Hepatocyte (in vitro differentiated cells): ENCODE results near the gene IFFO2.

ENCODE experiments used
- CTCF ChIP-seq: fragments of 200-600 bp; sonication (generic); IDR thresholded peaks from 2 replicates; pipeline ENCODE4 v1.5.1; 2016; ENCODE audit warnings: antibody characterized with exemption, mild to moderate bottlenecking; ENCODE audit not compliant: poor library complexity
- EZH2 ChIP-seq: fragments of 200-600 bp; sonication (generic); IDR thresholded peaks from 2 replicates; pipeline ENCODE4 v1.6.1; 2016; ENCODE audit warnings: antibody characterized with exemption, mild to moderate bottlenecking, borderline replicate concordance
- EZH2phosphoT487 ChIP-seq: fragments of 200-600 bp; sonication (generic); IDR thresholded peaks from one replicate; pipeline ENCODE4 v1.6.1; 2018; ENCODE audit warnings: antibody characterized with exemption, mild to moderate bottlenecking, low read depth, moderate library complexity; ENCODE audit not compliant: unreplicated experiment, severe bottlenecking

DNA sequence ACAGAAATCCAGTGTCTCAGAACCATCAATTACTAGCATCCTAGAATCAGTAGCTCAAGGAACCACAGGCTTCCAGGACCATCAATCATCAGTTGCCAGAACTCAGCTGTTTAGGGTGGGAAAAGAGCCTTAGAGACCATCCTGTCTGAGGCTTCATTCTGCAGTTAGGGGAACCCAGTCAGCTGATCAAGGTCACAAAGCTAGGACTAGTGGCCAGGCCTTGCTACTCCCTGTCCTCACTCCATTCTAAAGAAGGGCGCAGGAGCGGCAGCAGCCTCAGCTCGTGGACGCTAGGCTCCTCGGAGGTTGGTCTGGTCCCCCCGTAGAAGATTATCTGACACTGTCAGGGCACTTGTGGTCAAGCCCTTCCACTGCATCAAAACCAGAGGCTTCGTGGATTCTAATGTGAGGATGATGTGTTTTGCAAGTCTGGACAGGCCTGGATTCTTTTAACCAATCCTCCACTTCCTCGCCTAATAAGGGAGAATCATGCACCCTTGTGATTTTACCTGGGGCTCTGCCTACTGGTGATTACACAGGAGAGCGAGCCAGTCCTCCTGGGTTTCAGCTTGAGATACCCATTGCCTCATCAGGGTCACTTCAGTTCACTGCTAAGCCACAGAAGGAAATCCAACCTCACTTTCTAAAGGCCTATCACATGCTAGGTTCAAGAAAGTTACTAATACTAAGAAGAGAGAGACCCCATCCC lies 41.7 kb upstream of the IFFO2 start:
- TF ChIP-seq CTCF (no peak), EZH2phosphoT487 (no peak), EZH2 (no peak)
